AG10803 (cell line): ENCODE measurements around the gene PKDCC.

Source experiments
- DNase-seq: peaks from one replicate; pipeline ENCODE4 v3.0.0; 2010; ENCODE audit warnings: low read depth
- H3K4me3 ChIP-seq: 2 replicates; pipeline ENCODE4 v1.5.1; 2011; ENCODE audit warnings: mild to moderate bottlenecking, low read length, control low read depth
- CTCF ChIP-seq: conservative IDR thresholded peaks from 2 replicates; pipeline ENCODE4 v1.5.1; 2011; ENCODE audit warnings: mild to moderate bottlenecking, low read length, control low read depth, inconsistent platforms

PKDCC gene, protein sequence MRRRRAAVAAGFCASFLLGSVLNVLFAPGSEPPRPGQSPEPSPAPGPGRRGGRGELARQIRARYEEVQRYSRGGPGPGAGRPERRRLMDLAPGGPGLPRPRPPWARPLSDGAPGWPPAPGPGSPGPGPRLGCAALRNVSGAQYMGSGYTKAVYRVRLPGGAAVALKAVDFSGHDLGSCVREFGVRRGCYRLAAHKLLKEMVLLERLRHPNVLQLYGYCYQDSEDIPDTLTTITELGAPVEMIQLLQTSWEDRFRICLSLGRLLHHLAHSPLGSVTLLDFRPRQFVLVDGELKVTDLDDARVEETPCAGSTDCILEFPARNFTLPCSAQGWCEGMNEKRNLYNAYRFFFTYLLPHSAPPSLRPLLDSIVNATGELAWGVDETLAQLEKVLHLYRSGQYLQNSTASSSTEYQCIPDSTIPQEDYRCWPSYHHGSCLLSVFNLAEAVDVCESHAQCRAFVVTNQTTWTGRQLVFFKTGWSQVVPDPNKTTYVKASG

GRCh38 chr2:42047488-42048298 is at the start of gene PKDCC:
Gene PKDCC, plus strand, starts transcription at chr2:42048021. Its CDS starts 179 bp downstream, at chr2:42048200.
- DNase-seq = peak; percentile 85
- TF ChIP-seq CTCF = no peak
- H3K4me3 ChIP-seq = peak within 1 kb of the TSS; percentile 89

GRCh38 chr2:41998186-41999127 is 49.4 kb upstream of the PKDCC start:
- H3K4me3 ChIP-seq = no peak overlapping the region
- peak; percentile 59 for DNase-seq
- TF ChIP-seq CTCF = no peak

DNA sequence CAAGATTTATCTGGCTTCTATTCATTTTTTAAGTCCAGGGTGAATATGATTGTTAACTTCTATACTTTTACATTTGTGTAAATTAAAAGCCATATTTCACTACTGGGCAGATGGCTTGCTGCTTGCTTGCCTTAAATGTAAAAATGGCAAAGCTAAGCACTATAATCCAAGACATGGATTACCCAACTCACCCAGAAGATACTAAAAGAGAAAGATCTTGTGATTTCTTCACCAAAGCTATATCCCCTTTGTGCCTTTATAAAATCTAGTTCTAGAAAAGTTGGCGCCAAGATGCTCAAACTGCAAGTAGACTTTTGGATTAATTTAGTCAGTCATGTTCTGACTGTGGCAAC is 48.7 kb upstream of the PKDCC start:
- DNase-seq = no peak
- TF ChIP-seq CTCF = no peak
- no peak overlapping the region for H3K4me3 ChIP-seq

DNA sequence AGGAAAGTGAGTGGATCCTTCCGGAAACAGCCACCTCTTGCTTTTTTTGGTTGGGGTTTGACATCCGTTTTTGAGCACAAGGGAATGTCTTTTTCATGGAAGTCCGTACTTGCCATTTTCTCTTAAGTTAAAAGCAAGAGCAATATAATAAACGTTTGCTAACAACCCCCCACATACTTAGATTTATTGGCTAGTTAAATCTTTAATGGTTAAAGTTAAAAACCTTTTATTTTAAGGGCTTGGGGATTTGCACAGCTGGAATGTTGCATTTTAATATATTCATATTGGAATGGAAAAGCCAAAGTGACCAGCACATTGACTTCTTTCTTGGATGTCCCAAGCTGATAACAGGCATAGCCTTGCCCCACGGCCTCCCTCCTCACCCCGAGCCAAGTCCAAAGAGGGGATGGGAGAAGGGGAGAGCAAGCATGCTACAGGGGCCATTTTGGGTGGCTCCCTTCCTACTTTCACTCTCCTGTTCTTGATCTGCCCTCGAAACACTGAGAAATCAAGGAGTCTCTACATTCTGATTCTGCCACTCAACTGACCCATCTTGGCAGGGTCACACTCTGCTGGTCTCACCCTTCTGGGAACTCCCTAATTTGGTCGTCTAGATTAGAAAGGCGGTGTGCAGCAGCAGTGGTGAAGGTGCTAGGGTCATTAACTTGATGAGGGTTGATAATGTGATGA is 48.1 kb upstream of the PKDCC start:
- H3K4me3 ChIP-seq = no peak overlapping the region
- no peak for TF ChIP-seq CTCF
- no peak for DNase-seq

DNA sequence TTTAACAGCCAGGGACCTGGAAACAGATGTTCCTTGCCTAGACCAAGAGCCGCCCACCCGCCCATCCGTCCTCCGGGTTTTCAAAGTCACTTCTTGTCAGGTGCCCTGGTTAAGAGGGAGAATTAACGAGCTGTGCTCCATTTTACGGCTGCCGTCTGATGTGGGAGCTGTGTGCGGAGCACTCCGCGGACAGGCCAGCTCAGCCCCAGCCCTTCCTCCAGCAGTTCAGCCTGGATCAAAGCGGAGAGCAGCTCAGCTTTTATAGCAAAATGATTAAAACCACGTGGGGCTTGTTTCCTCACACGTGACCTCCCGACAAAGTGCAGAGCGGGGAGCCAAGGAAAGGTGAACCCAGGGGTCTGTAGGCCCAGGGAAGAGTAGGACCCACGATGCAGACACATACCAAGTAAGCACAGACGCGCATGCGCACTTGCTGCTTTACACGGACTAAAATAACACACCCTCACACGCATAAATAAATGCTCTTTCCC is 46.1 kb upstream of the PKDCC start:
- H3K4me3 ChIP-seq = peak overlapping the region; percentile 30
- DNase-seq = peak; percentile 45
- TF ChIP-seq CTCF = no peak

GRCh38 chr2:42007551-42007950 is 40.3 kb upstream of the PKDCC start:
- no peak for DNase-seq
- no peak overlapping the region for H3K4me3 ChIP-seq
- TF ChIP-seq CTCF = no peak
